ENCODE measurements around the gene FFAR2. TPM values are rescaled to one million over a fixed set of nuclear protein-coding genes. Genes with fewer than 3 reads are reported as not detected.

FFAR2 gene
- total RNA-seq, 1 experiment from 2014 or later: not detected

- H3T11ph ChIP-seq (ENCODE audit: low read length): no peak overlapping the region
- no peak overlapping the region for H3K23ac ChIP-seq (ENCODE audit: insufficient read length, low read depth, low read length)
- no peak overlapping the region for H3K56ac ChIP-seq (ENCODE audit: insufficient read length, low read depth, low read length)
- H3K4me1 ChIP-seq (ENCODE audit: insufficient read depth, low read length): no peaks in the 10 kb centered on the region
- no peak overlapping the region for H3K18ac ChIP-seq (ENCODE audit: insufficient read length, low read depth, low read length)
- no peak for DNase-seq
- H2BK20ac ChIP-seq (ENCODE audit: low read depth, low read length, poor library complexity, severe bottlenecking): no peak overlapping the region
- no peaks in the 10 kb centered on the region for H4K20me1 ChIP-seq (ENCODE audit: control insufficient read depth, insufficient read depth, insufficient read length)
- H3K79me2 ChIP-seq (ENCODE audit: insufficient read depth, low read length): no peaks in the 10 kb centered on the region
- no peak overlapping the region for H4K8ac ChIP-seq (replicated peaks; ENCODE audit: insufficient read length, low read depth, low read length)
- no peak overlapping the region for H2BK120ac ChIP-seq (ENCODE audit: low read depth, low read length, poor library complexity, severe bottlenecking)
- whole genome bisulfite sequencing (ENCODE audit: extremely low coverage, insufficient read length, low lambda C conversion rate): no CpG with 5 or more reads among the region's 7 CpGs
- H2AFZ ChIP-seq (ENCODE audit: low read length): no peak overlapping the region
- no peak overlapping the region for H2BK12ac ChIP-seq (ENCODE audit: insufficient read length, low read depth, low read length)
- H2BK5ac ChIP-seq (ENCODE audit: insufficient read length, low read length): no peak overlapping the region
- no peak overlapping the region for H2BK15ac ChIP-seq (ENCODE audit: low read depth, low read length)
- Mint-ChIP-seq H3K4me1 (peaks cover 9 to 11% of the 10 kb centered on the region in 2 experiments; a peak in 3 of 4 replicates), H3K4me3 (no peak overlapping the region), H3K9me3 (no peaks in the 10 kb centered on the region), H3K36me3 (ENCODE audit: insufficient read depth in 1 of 3, low read depth in 3 of 3) (no peaks in the 10 kb centered on the region), H3K27me3 (ENCODE audit: low read depth) (peaks cover 26% of the 10 kb centered on the region), H3K27ac (no peak overlapping the region)
- no peak overlapping the region for H3K9ac ChIP-seq (ENCODE audit: extremely low read depth, insufficient read length, low read length)
- no peak overlapping the region for H3K14ac ChIP-seq (ENCODE audit: insufficient read depth, low read length)
- no peak overlapping the region for H4K5ac ChIP-seq (ENCODE audit: insufficient read length, low read depth, low read length)
- H3K9me3 ChIP-seq (ENCODE audit: control insufficient read depth, low read depth, low read length): no peaks in the 10 kb centered on the region
- no peaks in the 10 kb centered on the region for H3K79me1 ChIP-seq (ENCODE audit: insufficient read depth, low read depth, low read length, poor library complexity, severe bottlenecking)
- no peaks in the 10 kb centered on the region for H3K23me2 ChIP-seq (ENCODE audit: insufficient read length, low read depth, low read length, poor library complexity, severe bottlenecking)
- H3K27me3 ChIP-seq (ENCODE audit: insufficient read depth, low read length): no peaks in the 10 kb centered on the region
- TF ChIP-seq CTCF (conservative IDR thresholded peaks at IDR 0.05): no peak
- no peak overlapping the region for H2AK5ac ChIP-seq (ENCODE audit: insufficient read length, low read length)
- no peak overlapping the region for H3K4me2 ChIP-seq (ENCODE audit: insufficient read depth, insufficient read length, low read length)
- no peak overlapping the region for H4K91ac ChIP-seq (ENCODE audit: insufficient read length, low read depth, low read length)
- no peak overlapping the region for H3K4ac ChIP-seq (ENCODE audit: low read depth, low read length)
- no peak overlapping the region for H3K27ac ChIP-seq (ENCODE audit: insufficient read length, low read depth, low read length)
Observed at GRCh38 chr19:35442091-35442490, 6.0 kb upstream of the FFAR2 start.

Data from H9 (cell line).